Cardiac fibroblast (primary cell): ENCODE results near the gene UGT1A7.

Source experiments
- DNase-seq, 2 donors: peaks; one replicate each; pipeline versions ENCODE4 v3.0.0 to v3.0.0-alpha.2; 2010; ENCODE audit warnings: low read depth in 2 of 2
- H3K4me3 ChIP-seq, 2 donors: replicated peaks in 1 of 2; 1 replicate in 1 of 2; 2 replicates in 1 of 2; pipeline ENCODE4 v1.5.1; 2011; ENCODE audit warnings: low read depth in 2 of 2, low read length in 2 of 2, mild to moderate bottlenecking in 2 of 2, moderate library complexity in 1 of 2
- TF ChIP-seq, protein P1 (sequence below): IDR thresholded peaks from one replicate; pipeline ENCODE4 v1.5.1; 2011; ENCODE audit warnings: low read depth, mild to moderate bottlenecking, low read length, inconsistent platforms

Gene UGT1A7

DNA sequence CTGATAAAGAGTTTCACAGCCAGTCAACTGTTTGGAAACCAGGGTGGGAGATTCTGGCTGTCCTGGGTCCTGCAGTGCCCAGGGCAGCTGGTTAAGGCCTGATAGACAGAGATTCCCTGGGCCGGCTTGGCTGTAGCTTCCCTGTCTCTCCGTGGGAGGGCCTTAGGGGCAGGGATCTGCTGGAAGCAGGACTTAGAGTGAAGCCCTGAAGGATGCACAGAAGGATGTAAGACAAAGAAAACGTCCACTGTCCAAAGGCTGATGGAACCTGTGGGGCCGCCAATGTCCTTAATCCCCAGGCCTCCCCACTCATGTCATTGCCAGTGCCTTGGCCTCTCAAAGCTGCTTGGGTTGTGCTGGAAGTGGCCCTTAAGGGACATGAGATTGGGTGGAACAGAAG lies 129.4 kb downstream of the UGT1A7 start:
- no peak overlapping the region for H3K4me3 ChIP-seq
- DNase-seq, result no peak
- TF ChIP-seq, protein P1, sequence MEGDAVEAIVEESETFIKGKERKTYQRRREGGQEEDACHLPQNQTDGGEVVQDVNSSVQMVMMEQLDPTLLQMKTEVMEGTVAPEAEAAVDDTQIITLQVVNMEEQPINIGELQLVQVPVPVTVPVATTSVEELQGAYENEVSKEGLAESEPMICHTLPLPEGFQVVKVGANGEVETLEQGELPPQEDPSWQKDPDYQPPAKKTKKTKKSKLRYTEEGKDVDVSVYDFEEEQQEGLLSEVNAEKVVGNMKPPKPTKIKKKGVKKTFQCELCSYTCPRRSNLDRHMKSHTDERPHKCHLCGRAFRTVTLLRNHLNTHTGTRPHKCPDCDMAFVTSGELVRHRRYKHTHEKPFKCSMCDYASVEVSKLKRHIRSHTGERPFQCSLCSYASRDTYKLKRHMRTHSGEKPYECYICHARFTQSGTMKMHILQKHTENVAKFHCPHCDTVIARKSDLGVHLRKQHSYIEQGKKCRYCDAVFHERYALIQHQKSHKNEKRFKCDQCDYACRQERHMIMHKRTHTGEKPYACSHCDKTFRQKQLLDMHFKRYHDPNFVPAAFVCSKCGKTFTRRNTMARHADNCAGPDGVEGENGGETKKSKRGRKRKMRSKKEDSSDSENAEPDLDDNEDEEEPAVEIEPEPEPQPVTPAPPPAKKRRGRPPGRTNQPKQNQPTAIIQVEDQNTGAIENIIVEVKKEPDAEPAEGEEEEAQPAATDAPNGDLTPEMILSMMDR, result no peak

DNA sequence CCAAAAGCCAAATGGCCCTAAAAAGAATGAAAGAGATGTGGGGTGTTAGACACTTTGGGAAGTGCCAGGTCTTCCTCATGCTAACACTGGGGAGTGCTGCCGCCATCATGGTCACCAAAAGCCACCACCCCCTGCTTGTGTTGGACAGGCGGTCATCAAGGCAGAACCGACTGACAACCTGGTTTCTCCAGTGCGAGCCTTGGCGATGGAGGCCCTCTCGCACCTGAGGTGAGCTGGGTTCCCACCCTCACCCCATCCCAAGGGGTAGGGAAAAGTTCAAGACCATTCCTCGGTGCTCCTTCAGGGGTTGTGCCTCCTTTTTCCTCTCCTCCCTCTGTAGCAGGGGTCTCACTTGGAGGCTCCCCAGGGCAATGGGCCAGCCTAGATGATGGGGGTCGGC lies 130.0 kb downstream of the UGT1A7 start:
- TF ChIP-seq, protein P1, result no peak
- H3K4me3 ChIP-seq, result no peak overlapping the region
- no peak for DNase-seq

DNA sequence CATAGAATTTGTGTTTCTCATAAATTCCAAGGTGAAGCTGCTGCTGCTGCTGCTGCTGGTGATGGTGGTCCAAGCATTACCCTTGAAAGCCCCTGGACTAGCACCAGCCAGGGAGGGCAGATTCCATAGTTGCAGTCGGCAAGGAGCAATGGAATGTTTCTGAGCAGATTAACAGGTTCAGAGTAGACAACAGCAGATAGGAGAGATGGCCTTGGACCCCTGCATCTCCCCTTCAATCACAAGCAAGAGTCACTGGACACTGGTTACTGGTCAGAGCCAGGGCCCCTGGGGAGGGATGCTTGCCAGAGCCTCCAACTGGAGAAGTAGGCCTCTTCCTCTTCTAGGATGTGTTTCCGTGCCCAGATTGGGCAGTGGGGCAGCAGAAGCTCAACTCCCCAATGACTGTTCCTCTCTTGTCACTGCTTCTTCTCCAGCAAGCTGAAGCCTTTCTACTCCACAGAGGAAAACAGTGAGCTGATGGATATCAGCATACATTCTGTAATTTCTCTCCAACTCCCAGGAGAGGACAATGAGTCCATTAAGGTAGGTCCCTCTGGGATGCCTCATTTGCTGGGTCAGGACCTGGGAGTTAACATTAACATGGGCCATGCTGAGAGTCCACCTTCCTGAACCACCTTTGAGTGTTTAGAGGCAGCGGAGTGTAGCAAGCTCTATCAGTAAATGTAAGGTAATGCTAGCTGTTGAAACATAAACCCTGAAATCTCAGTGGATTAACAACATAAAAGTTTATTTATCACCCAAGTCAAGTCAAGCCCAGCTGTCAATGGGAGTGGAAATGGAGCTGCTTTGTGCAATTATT lies 131.7 kb downstream of the UGT1A7 start:
- TF ChIP-seq, protein P1, result no peak
- no peak for DNase-seq
- H3K4me3 ChIP-seq, result no peak overlapping the region

DNA sequence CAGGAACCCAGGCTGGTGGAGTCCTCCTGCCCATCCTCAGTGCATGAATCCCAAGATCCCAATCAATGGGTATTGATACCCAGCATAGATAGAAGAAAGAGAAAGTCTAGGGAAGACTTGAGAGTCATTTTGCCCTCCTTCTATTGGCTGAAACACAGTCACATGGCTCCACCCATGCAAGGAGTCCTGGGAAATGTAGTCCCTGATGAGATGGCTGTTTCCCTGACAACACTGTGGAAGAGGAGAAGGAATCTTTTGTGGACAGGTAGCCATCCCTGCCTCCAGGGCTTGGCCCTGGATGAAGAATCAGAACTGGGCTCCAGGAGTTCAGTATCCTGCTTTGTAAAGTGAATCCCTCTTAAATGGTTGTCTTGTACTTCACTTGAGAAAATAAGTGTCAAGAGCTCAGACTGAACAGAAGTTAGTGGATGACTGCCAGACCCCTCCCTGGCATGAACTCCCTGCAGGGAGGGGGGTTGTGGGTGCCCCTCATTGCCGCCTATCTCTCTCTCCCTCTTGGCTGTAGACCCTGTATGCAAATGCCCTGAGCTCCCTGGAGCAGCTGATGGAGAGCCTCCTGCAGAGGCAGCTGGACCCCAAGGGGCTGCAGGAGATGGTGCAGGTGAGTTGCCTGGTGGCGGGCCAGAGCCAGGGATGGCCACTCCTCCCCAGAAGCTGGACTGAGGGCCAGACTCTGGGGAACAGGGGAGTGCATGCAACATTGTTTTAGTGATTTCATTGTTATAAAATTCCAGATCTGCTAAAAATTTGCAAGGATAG lies 132.5 kb downstream of the UGT1A7 start:
- TF ChIP-seq, protein P1, result no peak
- peak in 1 of 2 donors; percentile 30 for DNase-seq
- no peak overlapping the region for H3K4me3 ChIP-seq

DNA sequence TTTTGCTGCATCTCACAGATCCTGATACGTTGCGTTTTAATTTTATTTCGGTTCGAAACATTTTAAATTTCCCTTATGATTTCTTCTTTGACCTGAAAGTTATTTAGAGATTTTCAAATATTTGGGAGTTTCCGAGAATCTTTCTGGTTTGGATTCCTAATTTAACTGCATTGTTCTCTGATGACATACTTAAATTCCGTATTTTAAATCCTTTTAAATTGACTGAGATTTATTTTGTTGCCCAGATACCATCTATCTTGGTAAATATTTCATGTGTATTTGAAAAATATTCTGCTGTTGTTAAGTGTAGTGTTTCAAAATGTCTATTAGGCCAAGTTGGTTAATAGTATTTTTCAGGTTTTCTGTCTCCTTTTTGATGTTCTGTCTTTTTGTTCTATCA lies 134.2 kb downstream of the UGT1A7 start:
- H3K4me3 ChIP-seq, result no peak overlapping the region
- TF ChIP-seq, protein P1, result no peak
- no peak for DNase-seq

DNA sequence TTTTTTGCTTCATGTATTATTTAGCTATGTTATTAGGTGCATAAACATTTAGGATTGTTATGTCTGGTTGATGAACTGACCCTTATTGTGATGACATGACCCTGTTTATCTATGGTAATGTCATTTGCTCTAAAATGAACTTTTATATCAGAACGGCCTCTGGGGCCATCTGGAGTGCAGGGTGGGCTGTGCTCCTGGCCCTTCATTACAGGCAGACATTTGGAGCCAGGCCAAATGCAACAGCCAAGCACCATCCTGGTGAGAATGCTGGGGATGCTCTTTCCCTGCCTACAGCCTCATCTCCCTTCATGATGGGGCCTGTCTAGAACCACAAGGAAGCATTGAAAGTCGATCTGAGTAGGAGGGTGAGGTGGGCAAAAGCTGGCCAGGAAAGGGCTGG lies 134.6 kb downstream of the UGT1A7 start:
- TF ChIP-seq, protein P1, result no peak
- DNase-seq, result no peak
- H3K4me3 ChIP-seq, result no peak overlapping the region
